GM12891 (cell line): ENCODE measurements around the gene ETV4.

Experiments used
- PAX5 ChIP-seq: IDR thresholded peaks from 2 replicates; pipeline ENCODE4 v1.6.1; 2011; ENCODE audit warnings: low read length, moderate library complexity, mild to moderate bottlenecking; ENCODE audit not compliant: insufficient read depth, severe bottlenecking
- POLR2A ChIP-seq: IDR thresholded peaks from 2 replicates; pipeline ENCODE4 v1.6.1; 2011; ENCODE audit warnings: low read depth, low read length, control low read depth
- POLR2AphosphoS5 ChIP-seq: IDR thresholded peaks from 2 replicates; pipeline ENCODE4 v1.6.1; 2011; ENCODE audit warnings: low read depth, low read length, control low read depth
- POU2F2 ChIP-seq: IDR thresholded peaks from 2 replicates; pipeline ENCODE4 v1.6.1; 2011; ENCODE audit warnings: low read depth, mild to moderate bottlenecking, control low read depth, low read length, moderate library complexity
- SPI1 ChIP-seq: IDR thresholded peaks from 2 replicates; pipeline ENCODE4 v1.6.1; 2011; ENCODE audit warnings: low read depth, low read length, control low read depth
- TAF1 ChIP-seq: IDR thresholded peaks from 2 replicates; pipeline ENCODE4 v1.6.1; 2011; ENCODE audit warnings: low read depth, low read length, control low read depth

DNA sequence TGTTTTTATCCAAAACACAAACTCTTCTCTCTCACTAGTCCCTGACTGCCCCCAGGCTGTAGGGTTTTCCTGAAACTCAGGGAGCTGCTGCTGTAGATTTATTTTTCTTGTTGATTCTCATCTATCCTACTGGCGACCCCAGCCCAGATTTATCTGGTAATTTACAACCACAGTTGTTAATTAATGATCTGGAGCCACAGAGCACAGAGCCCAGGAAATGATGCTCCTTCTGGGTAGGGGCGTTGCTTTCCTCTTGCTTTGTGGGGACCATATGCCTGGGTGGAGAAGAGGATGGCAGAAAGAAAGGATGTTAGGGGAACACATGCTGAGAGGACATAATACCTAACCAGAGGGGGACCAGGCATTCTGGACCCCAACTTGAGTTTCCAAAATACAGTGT is 7.4 kb upstream of the ETV4 start:
- TF ChIP-seq POLR2A, result no peak
- no peak for TF ChIP-seq POLR2AphosphoS5
- TF ChIP-seq SPI1, result no peak
- no peak for TF ChIP-seq POU2F2
- TF ChIP-seq PAX5, result no peak
- TF ChIP-seq TAF1, result no peak
